Measurements from ENCODE around the gene CERS3.

DNA sequence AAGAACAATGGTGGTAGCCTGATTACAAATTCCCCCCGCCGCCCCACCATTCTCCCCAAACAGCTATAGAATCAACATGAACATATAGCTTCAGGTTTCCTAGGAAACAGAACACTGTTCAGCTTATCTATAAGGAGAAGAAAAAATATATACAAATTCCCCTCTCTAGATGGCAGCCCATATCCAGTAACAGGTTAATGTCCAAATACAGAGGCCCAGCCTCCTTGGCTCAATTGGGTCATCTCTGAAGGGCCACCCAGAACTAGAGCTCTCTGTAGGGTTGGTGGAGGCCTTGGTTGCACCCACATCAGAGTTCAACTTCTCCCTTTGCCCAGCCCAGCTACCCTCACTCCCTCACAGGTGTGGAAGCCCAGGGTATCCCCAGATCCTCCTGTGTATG lies 95.4 kb downstream of the CERS3 start:
- TF ChIP-seq RAD21 (IDR thresholded peaks at IDR 0.05; ENCODE audit: low read length) (no peak), CTCF (conservative IDR thresholded peaks at IDR 0.05; ENCODE audit: low read depth, low read length) (no peak), MAZ (IDR thresholded peaks at IDR 0.05; ENCODE audit: borderline replicate concordance, low read depth, low read length) (no peak), BHLHE40 (IDR thresholded peaks at IDR 0.05; ENCODE audit: low read depth, low read length) (no peak), POLR2A (IDR thresholded peaks at IDR 0.05; ENCODE audit: low read depth, low read length) (no peak), CEBPB (IDR thresholded peaks at IDR 0.05; ENCODE audit: low read depth, low read length) (no peak), RFX5 (IDR thresholded peaks at IDR 0.05; ENCODE audit: low read depth, low read length) (no peak), MAFK (IDR thresholded peaks at IDR 0.05; ENCODE audit: low read depth, low read length) (no peak), SMC3 (IDR thresholded peaks at IDR 0.05; ENCODE audit: low read depth, low read length) (no peak), ELK1 (IDR thresholded peaks at IDR 0.05; ENCODE audit: borderline replicate concordance, low read depth, low read length) (no peak), RCOR1 (IDR thresholded peaks at IDR 0.05; ENCODE audit: insufficient replicate concordance, low read length) (no peak)
